T-helper 2 cell treated with Interferon-gamma antibody and Interleukin-4, amounts not matched to agents 100 ng/mL and 5 ng/mL, for 36 hours (primary cell): ENCODE data around the gene UBA3. TPM values are rescaled to one million over a fixed set of nuclear protein-coding genes. Genes with fewer than 3 reads are reported as not detected.

ENCODE experiments used
- intact Hi-C: fragments of 100-400 bp; cut with micrococcal nuclease; formaldehyde crosslinking; loops from one replicate; pipeline ENCODE4 v1.15.1; 2023
- total RNA-seq: library from RNA; stranded (reverse); gene quantifications from 2 replicates; pipeline ENCODE4 v1.2.3, GENCODE V29; 2022

The UBA3 gene
- total RNA-seq, 1 donor from 2014 or later = 114 TPM

DNA sequence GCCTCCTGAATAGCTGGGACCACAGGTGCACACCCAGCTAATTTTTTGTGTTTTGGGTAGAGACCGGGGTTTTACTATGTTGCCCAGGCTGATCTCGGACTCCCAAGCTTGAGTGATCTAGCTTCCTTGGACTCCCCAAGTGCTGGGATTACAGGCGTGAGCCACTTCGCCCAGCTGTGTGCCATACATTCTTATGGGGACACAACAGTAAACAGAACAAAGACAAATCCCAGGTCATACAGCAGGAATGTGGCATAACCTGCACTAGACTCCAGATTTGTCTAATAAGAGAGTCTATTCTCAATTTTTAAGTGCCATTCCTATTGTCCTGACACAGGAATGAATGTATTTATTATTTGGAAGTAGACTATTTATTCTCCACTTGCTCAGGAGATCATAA lies 22.2 kb upstream of the UBA3 start:
- intact Hi-C loops = no loop called here

DNA sequence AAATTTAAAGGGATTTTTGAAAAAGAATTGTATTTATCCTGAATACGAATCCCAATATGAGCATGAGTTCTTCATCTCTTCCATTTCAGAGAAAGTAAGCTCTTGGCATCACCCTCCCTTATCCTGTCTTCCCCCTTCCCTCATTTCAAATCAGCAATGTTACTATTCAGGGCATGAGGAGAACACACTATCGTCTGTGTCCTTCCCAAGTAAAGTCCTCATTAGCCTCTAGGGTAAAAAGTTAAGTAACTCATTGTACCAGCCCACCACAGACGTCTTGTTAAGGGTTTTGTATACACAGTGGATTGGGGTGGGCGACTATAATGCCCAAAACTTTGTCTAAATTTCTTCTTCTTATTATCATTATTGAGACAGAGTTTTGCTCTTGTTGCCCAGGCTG lies 19.4 kb upstream of the UBA3 start:
- intact Hi-C loops = no loop called here

GRCh38 chr3:69097407-69098086 lies 17.4 kb upstream of the UBA3 start:
- intact Hi-C loops = no loop called here

DNA sequence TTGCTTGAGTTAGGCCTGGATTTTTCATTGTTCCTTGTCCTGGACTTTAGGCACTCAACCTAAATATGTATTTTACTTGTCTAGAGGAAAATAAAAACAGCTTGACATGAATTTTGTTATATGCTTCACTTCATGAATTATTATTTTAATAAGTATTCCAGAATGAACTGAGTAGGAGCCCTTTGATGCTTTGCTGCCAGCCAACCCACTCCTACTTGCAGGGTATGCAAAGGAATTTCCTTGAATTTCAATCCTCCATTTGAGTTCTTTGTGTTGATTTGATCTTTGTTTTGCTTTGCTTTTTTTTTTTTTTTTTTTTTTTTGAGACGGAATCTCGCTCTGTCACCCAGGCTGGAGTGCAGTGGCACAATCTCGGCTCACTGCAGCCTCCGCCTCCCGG lies 16.1 kb upstream of the UBA3 start:
- intact Hi-C loops = no loop called here

DNA sequence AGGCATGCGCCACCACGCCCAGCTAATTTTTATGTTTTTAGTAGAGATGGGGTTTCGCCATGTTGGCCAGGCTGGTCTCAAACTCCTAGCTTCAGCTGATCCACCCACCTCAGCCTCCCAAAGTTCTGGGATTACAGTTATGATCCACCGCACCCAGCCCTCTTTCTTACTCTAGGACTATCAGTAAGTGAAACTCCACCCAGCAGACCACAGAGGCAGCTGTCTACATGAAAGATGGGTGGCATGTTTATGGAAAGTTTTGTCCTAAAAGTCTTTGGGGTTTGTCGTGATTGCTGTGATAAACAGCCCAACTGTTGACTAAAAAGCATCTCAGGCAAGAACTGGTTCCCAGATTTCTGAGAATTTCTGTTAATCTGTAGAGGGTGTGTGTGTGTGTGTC lies 15.5 kb upstream of the UBA3 start:
- intact Hi-C loops = no loop called here

GRCh38 chr3:69094467-69095205 lies 14.5 kb upstream of the UBA3 start:
- intact Hi-C loops = no loop called here

DNA sequence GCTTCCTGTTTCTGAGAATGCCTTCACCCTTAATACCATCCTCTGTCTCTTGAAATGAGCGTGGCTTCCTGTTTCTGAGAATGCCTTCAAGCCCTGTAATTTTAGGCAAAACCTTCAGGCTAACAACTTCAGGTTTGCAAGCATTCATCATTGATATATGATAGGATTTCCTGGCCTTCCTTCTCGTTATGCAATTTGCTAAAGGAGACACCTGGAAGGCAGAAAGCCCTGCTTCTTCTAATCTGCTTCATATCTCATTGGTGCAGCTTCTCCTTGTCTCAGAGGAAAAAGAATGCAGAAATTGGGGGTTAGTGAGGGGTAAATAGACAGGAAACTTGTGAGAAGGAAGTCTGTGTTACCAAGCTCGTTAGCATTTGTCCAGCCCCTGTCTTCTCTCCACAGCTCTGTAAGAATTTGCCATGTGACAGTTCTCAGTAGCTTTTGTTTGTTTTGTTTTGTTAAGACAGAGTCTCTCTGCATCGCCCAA lies 11.9 kb upstream of the UBA3 start:
- intact Hi-C loops = loop anchor here (1.0 to 2.0 kb wide), 3 partner anchors 10 to 107 kb away; partner anchors contain the start of gene TMF1

DNA sequence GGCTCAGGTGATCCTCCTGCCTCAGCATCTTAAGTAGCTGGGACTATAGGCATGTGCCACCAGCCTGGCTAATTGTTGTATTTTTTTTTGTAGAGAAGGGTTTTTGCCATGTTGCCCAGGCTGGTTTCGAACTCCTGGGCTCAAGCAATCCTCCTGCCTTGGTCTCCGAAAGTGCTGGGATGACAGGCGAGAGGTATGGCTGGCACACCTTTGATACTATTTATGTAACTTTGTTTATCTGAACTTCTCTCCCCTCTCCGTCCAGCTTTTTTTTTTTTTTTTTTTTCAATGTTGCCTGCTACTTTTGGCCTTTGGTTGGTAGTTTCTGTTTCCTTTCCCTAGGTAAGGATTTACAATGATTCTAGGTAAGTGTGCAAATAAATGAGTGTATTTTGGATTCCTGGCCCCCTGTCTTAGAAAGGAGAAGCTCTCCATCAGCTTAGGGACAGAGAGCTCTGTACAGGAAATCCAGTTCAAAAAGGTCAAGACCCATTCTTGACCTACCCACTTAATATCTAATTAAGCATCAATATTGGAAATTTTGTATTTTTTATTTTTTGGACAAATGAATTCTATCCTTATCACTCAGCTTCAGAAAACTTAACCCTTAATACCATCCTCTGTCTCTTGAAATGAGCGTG lies 11.3 kb upstream of the UBA3 start:
- intact Hi-C loops = loop anchor here (1.0 to 2.0 kb wide), 3 partner anchors 9 to 107 kb away; partner anchors contain the start of gene TMF1

- intact Hi-C loops = no loop called here
Observed at GRCh38 chr3:69090021-69090420, 9.9 kb upstream of the UBA3 start.

DNA sequence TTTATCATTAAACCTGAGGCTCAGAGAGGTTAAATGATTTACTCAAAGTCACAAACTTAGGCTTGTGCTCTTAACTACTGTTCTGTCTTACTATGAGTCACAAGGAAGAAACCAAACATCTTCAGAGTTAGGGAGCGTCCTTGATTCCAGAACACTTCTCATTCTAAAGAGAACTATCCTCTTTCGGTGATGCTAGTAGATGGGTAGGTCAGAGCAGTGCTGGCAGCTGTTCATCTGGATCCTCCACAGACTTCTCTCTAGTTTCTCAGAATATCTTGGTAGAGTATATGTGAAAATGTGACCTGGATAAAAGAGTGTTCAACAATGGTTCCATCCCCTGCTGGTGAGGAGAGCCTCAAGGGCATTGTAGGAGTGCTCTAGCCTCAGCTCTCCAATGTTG lies 7.9 kb upstream of the UBA3 start:
- intact Hi-C loops = loop anchor here (10.0 kb wide), 2 partner anchors 1433 to 1977 kb away; partner anchors contain the start of gene SUCLG2

- intact Hi-C loops = loop anchor here (10.0 kb wide), 2 partner anchors 1432 to 1978 kb away; partner anchors contain the start of gene SUCLG2
Observed at GRCh38 chr3:69087030-69087791, 7.0 kb upstream of the UBA3 start.

DNA sequence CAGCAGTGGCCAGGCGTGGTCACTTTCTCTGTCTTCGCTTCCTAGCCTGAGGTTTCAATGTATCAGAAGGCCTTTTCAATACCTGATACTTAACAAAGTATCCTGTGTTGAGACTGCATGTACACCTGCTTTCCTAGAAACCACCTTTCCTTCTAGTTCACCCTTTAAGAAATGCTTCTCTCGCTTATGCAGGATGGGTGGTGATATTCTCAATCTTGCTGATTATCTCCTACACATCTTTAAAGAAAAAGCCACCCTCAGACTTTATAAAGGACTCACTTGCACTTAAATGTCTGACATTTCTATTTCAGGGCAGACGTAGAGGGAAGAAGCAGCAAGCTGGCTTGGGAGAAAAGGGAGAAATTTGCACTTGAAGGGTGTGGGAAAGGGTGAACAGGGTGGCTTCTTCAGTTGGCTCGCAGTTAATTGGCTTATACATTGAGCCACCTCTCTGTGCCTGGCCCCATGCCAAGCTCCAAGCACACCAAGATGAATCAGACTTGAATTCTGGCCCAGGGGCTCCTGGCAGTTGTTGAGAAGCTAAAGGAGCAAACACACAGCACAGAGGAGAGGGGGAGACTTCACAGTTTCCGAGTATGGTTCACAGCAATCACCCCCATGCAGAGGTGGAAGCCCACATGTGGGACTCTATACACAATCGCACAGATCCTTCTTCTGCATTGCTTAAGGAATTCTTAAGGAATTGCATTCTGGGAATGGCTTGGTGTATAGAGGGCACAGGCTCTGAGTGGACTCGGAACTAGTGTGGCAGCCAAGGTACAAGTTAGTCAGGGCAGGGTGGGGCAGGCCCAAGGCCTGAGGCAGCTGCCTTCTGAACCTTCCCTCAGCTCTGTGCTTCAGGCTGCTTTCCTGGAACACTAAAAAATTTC lies 5.9 kb upstream of the UBA3 start:
- intact Hi-C loops = loop anchor here (2.0 to 10.0 kb wide), 4 partner anchors 73 to 1979 kb away; partner anchors contain the start of genes EOGT and SUCLG2

DNA sequence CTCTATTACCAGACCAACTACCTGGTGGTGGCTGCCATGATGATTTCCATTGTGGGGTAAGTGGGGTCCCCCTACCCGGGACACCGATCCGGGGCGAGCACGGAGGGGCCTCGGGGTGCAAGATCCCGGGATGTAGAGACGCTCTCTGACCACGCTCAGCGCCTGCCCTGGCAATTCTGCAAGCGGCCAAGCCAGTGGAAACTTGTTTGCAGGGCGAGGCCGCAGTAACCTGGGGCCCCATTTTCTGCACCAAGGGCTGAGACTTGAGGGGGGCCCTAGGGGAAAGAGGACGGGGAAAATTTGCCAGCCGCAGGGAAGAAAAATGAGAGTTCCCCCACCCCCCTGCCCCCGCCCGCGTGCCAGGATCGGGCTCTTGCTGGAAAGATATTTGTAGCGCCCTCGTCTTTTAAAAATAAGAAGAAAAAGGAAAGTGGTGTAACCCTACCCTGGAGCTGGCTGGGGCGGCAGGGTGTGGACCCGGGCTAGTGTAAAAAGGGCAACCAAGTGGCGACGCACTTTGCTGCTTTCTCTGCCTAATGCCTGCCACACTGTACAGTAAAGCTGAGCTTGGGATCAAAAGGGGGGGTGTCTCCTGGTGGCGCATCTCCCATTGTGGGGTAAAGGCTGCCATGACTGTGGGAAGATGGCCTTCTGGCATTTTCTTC lies 5.1 kb upstream of the UBA3 start:
- intact Hi-C loops = loop anchor here (2.0 to 10.0 kb wide), 4 partner anchors 72 to 1980 kb away; partner anchors contain the start of genes EOGT and SUCLG2

DNA sequence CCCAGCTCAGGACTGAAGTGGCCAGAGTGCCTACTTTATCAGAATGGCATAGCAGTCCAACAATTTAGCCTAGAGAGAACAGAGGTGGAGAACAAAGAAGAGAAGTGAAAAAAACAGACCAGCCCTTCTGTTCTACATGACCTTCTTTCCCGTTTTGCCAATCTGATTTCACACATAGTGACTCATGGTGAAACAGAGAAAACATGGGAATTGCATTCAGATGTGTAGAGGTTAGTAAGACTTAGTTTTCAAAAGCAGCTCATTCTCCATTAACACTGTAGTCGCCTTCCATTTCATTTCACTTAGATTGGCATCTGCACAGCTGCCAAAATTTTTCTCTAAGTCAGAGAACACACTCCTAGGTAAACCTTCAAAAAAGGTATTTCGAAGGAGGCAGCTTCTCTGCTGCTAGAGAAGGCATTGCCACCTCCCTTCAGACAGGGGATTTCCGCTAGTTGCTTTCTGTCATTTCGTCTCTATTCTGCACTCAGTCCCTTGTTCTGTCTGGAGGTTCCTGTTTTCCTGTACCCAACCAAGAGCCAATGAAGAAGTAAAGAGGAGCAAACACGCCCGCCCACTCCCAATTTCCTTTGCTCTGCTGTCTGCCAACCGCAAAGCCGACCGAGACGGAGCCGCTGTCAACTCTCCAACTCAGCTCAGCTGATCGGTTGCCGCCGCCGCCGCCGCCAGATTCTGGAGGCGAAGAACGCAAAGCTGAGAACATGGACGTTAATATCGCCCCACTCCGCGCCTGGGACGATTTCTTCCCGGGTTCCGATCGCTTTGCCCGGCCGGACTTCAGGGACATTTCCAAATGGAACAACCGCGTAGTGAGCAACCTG lies 4.4 kb upstream of the UBA3 start, which contains the start of gene ARL6IP5:
Gene ARL6IP5 (plus strand): TSS at position 612 of the 842 bp plus-strand sequence. CDS start 111 bp downstream, at position 723.
- intact Hi-C loops = loop anchor here (1.0 to 10.0 kb wide), 5 partner anchors 32 to 1980 kb away; partner anchors contain the start of genes EOGT, SUCLG2 and TMF1

DNA sequence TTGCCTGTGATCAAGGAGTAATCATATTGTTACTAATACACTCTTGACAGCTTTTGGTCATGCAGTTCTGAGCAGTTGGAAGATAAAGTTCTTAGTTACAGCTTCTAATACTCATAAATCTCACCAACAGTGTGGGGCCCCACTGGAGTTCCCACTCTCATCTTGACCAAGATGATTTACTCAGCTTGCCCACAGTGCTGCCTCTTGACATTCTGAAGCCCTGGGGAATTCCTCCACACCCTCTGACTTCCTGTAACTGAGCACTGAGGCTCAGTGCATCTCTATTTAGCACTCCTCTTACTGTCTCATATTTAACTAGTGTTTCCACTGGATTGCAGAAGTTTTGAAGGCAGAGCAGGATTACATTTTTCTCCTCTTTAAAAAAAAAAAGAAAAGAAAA lies 2.6 kb upstream of the UBA3 start:
- intact Hi-C loops = loop anchor here (1.0 to 10.0 kb wide), 3 partner anchors 9 to 1982 kb away; partner anchors contain the start of gene SUCLG2

GRCh38 chr3:69082361-69082760 lies 2.2 kb upstream of the UBA3 start:
- intact Hi-C loops = loop anchor here (1.0 to 10.0 kb wide), 3 partner anchors 10 to 1982 kb away; partner anchors contain the start of gene SUCLG2

DNA sequence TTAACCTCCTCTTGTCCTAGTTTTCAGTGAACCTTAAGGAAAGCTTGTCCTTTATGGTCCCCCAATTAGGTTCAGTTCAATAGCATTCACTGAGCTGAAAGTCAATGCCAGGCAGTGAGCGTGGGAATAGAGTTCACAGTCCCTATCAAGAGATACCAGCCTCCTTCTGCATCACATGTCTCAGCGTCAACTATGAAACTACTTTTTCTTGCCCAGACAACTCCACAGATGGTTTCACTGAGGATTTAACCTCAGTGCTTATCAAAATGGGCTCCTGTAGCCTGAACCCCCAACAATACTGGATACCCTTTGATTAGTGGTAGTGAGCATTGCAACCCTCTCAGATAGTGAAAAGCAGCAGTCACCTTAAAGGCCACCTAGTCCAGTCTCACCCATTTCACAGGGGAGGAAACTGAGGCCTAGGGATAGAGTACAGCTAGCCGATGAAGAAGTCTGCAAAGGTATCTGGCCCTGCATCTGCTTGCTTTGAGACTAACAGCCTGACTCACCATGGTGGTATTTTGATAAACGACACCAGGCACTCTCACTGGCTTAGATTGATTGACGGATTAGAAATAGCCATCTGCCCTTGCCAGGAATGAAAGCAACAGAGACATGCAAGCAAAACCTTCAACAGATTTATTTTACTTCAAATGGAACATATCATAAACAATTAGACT lies 1.6 kb upstream of the UBA3 start:
- intact Hi-C loops = loop anchor here (1.0 to 10.0 kb wide), 4 partner anchors 11 to 1983 kb away; partner anchors contain the start of gene SUCLG2
